MM.1S (cell line): ENCODE results near the gene BIRC6.

Source experiments
- DNase-seq: peaks from one replicate; pipeline ENCODE4 v3.0.0-alpha.2; 2015
- H2AFZ ChIP-seq: fragments of 300-600 bp; sonication (generic); 2 replicates; pipeline ENCODE4 v1.6.0; 2016; ENCODE audit warnings: antibody characterized with exemption, low read length
- H3F3A ChIP-seq: fragments of 300-600 bp; sonication (generic); 2 replicates; pipeline ENCODE4 v1.6.1; 2016; ENCODE audit warnings: mild to moderate bottlenecking, antibody characterized with exemption, low read length, moderate library complexity, mixed read lengths; ENCODE audit not compliant: insufficient read depth
- H3K27ac ChIP-seq: fragments of 300-600 bp; sonication (generic); 2 replicates; pipeline ENCODE4 v1.5.1; 2016; ENCODE audit warnings: mild to moderate bottlenecking, low read length
- H3K27me3 ChIP-seq: fragments of 300-600 bp; sonication (generic); replicated peaks from 2 replicates; pipeline ENCODE4 v1.6.0; 2016; ENCODE audit warnings: low read length; ENCODE audit not compliant: insufficient read depth
- H3K36me3 ChIP-seq: fragments of 300-600 bp; sonication (generic); replicated peaks from 2 replicates; pipeline ENCODE4 v1.6.1; 2016; ENCODE audit warnings: mild to moderate bottlenecking, low read length, mixed read lengths; ENCODE audit not compliant: insufficient read depth
- H3K4me1 ChIP-seq: fragments of 300-600 bp; sonication (generic); 2 replicates; pipeline ENCODE4 v1.6.1; 2016; ENCODE audit warnings: low read length, mixed read lengths
- H3K4me2 ChIP-seq: fragments of 300-600 bp; sonication (generic); 2 replicates; pipeline ENCODE4 v1.6.0; 2016; ENCODE audit warnings: low read depth, low read length
- H3K4me3 ChIP-seq: fragments of 300-600 bp; sonication (generic); 2 replicates; pipeline ENCODE4 v1.5.1; 2016; ENCODE audit warnings: low read length, mixed read lengths
- H3K79me2 ChIP-seq: fragments of 300-600 bp; sonication (generic); 2 replicates; pipeline ENCODE4 v1.6.1; 2016; ENCODE audit warnings: mixed run types, low read length, mixed read lengths
- H3K9ac ChIP-seq: fragments of 300-600 bp; sonication (generic); 2 replicates; pipeline ENCODE4 v1.6.1; 2016; ENCODE audit warnings: low read length, mixed read lengths
- H3K9me2 ChIP-seq: fragments of 300-600 bp; sonication (generic); replicated peaks from 2 replicates; pipeline ENCODE4 v1.6.1; 2016; ENCODE audit warnings: mild to moderate bottlenecking, low read length, mixed read lengths; ENCODE audit not compliant: insufficient read depth
- H3K9me3 ChIP-seq: fragments of 300-600 bp; sonication (generic); replicated peaks from 2 replicates; pipeline ENCODE4 v1.6.1; 2016; ENCODE audit warnings: mild to moderate bottlenecking, low read length, mixed read lengths; ENCODE audit not compliant: insufficient read depth
- H4K20me1 ChIP-seq: fragments of 300-600 bp; sonication (generic); 2 replicates; pipeline ENCODE4 v1.6.1; 2016; ENCODE audit warnings: mild to moderate bottlenecking, low read length, moderate library complexity, mixed read lengths; ENCODE audit not compliant: insufficient read depth
- CTCF ChIP-seq: fragments of 300-600 bp; sonication (generic); IDR thresholded peaks from 2 replicates; pipeline ENCODE4 v1.5.1; 2016; ENCODE audit warnings: antibody characterized with exemption, low read length, mixed read lengths
- EZH2 ChIP-seq: fragments of 300-600 bp; sonication (generic); optimal IDR thresholded peaks from 2 replicates; pipeline ENCODE3; 2017; ENCODE audit warnings: low read depth, mild to moderate bottlenecking, antibody characterized with exemption, low read length, mixed read lengths
- EZH2phosphoT487 ChIP-seq: fragments of 300-600 bp; sonication (generic); IDR thresholded peaks from 2 replicates; pipeline ENCODE4 v1.6.1; 2018; ENCODE audit warnings: antibody characterized with exemption, low read length

BIRC6 gene

GRCh38 chr2:32479993-32480392 lies 123.2 kb downstream of the BIRC6 start:
- Histone ChIP-seq H3K27me3 (no peaks in the 10 kb centered on the region), H3K36me3 (peaks cover 7% of the 10 kb centered on the region; the same call in 1 of the 2 replicates), H4K20me1 (no peaks in the 10 kb centered on the region), H3K9me2 (no peaks in the 10 kb centered on the region), H3K9me3 (no peaks in the 10 kb centered on the region), H3K4me2 (no peak overlapping the region), H3K4me1 (no peaks in the 10 kb centered on the region; the same call in 1 of the 2 replicates), H3K4me3 (no peak overlapping the region), H3K9ac (no peak overlapping the region), H3K79me2 (no peaks in the 10 kb centered on the region), H3K27ac (no peak overlapping the region), H3F3A (no peaks in the 10 kb centered on the region), H2AFZ (no peak overlapping the region)
- no peak for DNase-seq
- no peak for TF ChIP-seq EZH2
- TF ChIP-seq EZH2phosphoT487 = no peak
- no peak for TF ChIP-seq CTCF

- no peaks in the 10 kb centered on the region for H3K27me3 ChIP-seq
- H3K27ac ChIP-seq = no peak overlapping the region
- H3K4me3 ChIP-seq = no peak overlapping the region
- no peak for TF ChIP-seq CTCF
- TF ChIP-seq EZH2 = no peak
- no peak for TF ChIP-seq EZH2phosphoT487
- no peaks in the 10 kb centered on the region; the same call in 1 of the 2 replicates for H3K4me1 ChIP-seq
- no peaks in the 10 kb centered on the region for H3K79me2 ChIP-seq
- H3K9me3 ChIP-seq = no peaks in the 10 kb centered on the region
- no peaks in the 10 kb centered on the region for H4K20me1 ChIP-seq
- H2AFZ ChIP-seq = no peak overlapping the region
- no peaks in the 10 kb centered on the region for H3K9me2 ChIP-seq
- no peak overlapping the region for H3K4me2 ChIP-seq
- H3K9ac ChIP-seq = no peak overlapping the region
- H3F3A ChIP-seq = no peaks in the 10 kb centered on the region
- H3K36me3 ChIP-seq = peaks cover 8% of the 10 kb centered on the region; the same call in 1 of the 2 replicates
- DNase-seq = no peak
Observed at GRCh38 chr2:32482471-32482870, 125.6 kb downstream of the BIRC6 start.

GRCh38 chr2:32484937-32485336 lies 128.1 kb downstream of the BIRC6 start:
- Histone ChIP-seq H3K9me3 (no peaks in the 10 kb centered on the region), H3K9me2 (no peaks in the 10 kb centered on the region), H2AFZ (no peak overlapping the region), H3K36me3 (peaks cover 12% of the 10 kb centered on the region; the same call in 1 of the 2 replicates), H3K4me2 (no peak overlapping the region), H3F3A (no peaks in the 10 kb centered on the region), H3K4me3 (no peak overlapping the region), H4K20me1 (no peaks in the 10 kb centered on the region), H3K27ac (no peak overlapping the region), H3K9ac (no peak overlapping the region), H3K4me1 (no peaks in the 10 kb centered on the region; the same call in 1 of the 2 replicates), H3K27me3 (no peaks in the 10 kb centered on the region), H3K79me2 (no peaks in the 10 kb centered on the region)
- DNase-seq = no peak
- no peak for TF ChIP-seq EZH2phosphoT487
- TF ChIP-seq EZH2 = no peak
- no peak for TF ChIP-seq CTCF
